Heart right ventricle (tissue), 16 donors: ENCODE data around the gene PTPN21. TPM values are rescaled to one million over a fixed set of nuclear protein-coding genes. Genes with fewer than 3 reads are reported as not detected.

Experiments used
- ATAC-seq, 8 donors: fragments of 200-7000 bp; cut with Tn5 transposase; one replicate each; pipeline ENCODE4 v1.9.1; 2020; ENCODE audit warnings: mild to moderate bottlenecking in 8 of 8, moderate library complexity in 8 of 8, moderate number of reproducible peaks in 1 of 8
- DNase-seq, 2 donors: peaks; one replicate each; pipeline ENCODE4 v3.0.0-alpha.2; 2020
- H3K27ac ChIP-seq, 10 donors: fragments of 200-600 bp; sonication (generic) in 2 of 10; one replicate each; pipeline versions ENCODE4 v1.5.0 to v1.8.0; 2020 to 2022; ENCODE audit warnings: mild to moderate bottlenecking in 3 of 10
- H3K27me3 ChIP-seq, 7 donors: fragments of 200-600 bp; one replicate each; pipeline ENCODE4 v1.8.0; 2021 to 2022; ENCODE audit warnings: mild to moderate bottlenecking in 2 of 7
- H3K36me3 ChIP-seq, 9 donors: fragments of 200-600 bp; sonication (generic) in 1 of 9; one replicate each; pipeline versions ENCODE4 v1.5.0 to v1.8.0; 2020 to 2022; ENCODE audit warnings: mild to moderate bottlenecking in 2 of 9
- H3K4me1 ChIP-seq, 9 donors: fragments of 200-600 bp; sonication (generic) in 1 of 9; one replicate each; pipeline versions ENCODE4 v1.5.0 to v1.8.0; 2020 to 2022; ENCODE audit warnings: mild to moderate bottlenecking in 4 of 9
- H3K4me3 ChIP-seq, 10 donors: fragments of 200-600 bp; sonication (generic) in 2 of 10; one replicate each; pipeline versions ENCODE4 v1.5.0 to v1.8.0; 2020 to 2022; ENCODE audit warnings: mild to moderate bottlenecking in 7 of 10, moderate library complexity in 2 of 10
- H3K9me3 ChIP-seq, 11 donors: fragments of 200-600 bp in 10 of 11; sonication (generic) in 2 of 11; one replicate each; pipeline versions ENCODE4 v1.5.0 to v1.8.0; 2013 to 2022; ENCODE audit warnings: mild to moderate bottlenecking in 2 of 11, control low read depth in 1 of 11, moderate library complexity in 1 of 11
- WGBS, 2 donors: extraction: QIAGEN DNeasy Blood & Tissue Kit; methylation state at CpG; one replicate each; pipeline ENCODE4 v1.1.7; 2013; ENCODE audit warnings: inconsistent platforms in 1 of 2; 5-methylcytosine and 5-hydroxymethylcytosine counted together
- intact Hi-C, 10 donors: fragments of 100-400 bp; cut with DNase I; formaldehyde crosslinking; loops; one replicate each; pipeline versions ENCODE4 v1.11.1 to v1.14.2; 2022
- polyA plus RNA-seq, 2 donors: library from polyadenylated mRNA; stranded (reverse); fragments of 200-250 nt; gene quantifications; one replicate each; pipeline ENCODE4 v1.2.3, GENCODE V29; 2013
- total RNA-seq, 10 donors: library from RNA; stranded (reverse); fragmentation: NEBNext Ultra II Directional in 3 of 10; extraction: Animal tissue kit (Norgen Biotek cat#: 25700) in 3 of 10; gene quantifications; one replicate each; pipeline versions ENCODE4 v1.2.1 to v1.2.4, GENCODE V29; 2021 to 2023
- TF ChIP-seq, protein P1 (sequence below), 9 donors: fragments of 200-600 bp; sonication (generic) in 2 of 9; IDR thresholded peaks; one replicate each; pipeline versions ENCODE4 v1.5.0 to v1.8.0; 2021 to 2022; ENCODE audit warnings: antibody characterized with exemption in 9 of 9, mild to moderate bottlenecking in 5 of 9, moderate library complexity in 1 of 9
- donor health status: Arrhythmogenic right ventricular cardiomyopathy.
- donor health status: ischemic (EF 13 %, LVEDD 7.1; RV severe dilation, severe dysfunction).
- donor health status: healthy with polysubstance abuse.
- donor health status: DM: no; HTN: yes; CAD: no.
- donor health status: DM: no; HTN: no; CAD: no.
- donor health status: ischemic (EF 25% LVEDD 6.9; RV normal size, moderate dysfunction).
- donor health status: ischemic (EF 25% LVEDD 5.7; RV mildly dilated, moderate dysfunction).
- donor health status: healthy.
- donor health status: DM: yes; HTN: yes; CAD: no.
- donor health status: Ischemic cardiomyopathy.
- donor health status: ischemic (EF 35%, LVEDD 5.7; RV mildly dilated, moderate dysfunction).
- donor health status: nonischemic (EF 11% LVEDD 7.7; RV severe dilation, severe dysfunction).
- donor health status: DM: yes; HTN: yes; CAD: no.
- donor health status: PGD.
- donor health status: ischemic (EF 29% LVEDD 5.4; RV normal size, mild dysfunction).
- donor health status: nonischemic (EF 23%, LVEDD 6.1; RV moderate dilation, normal function).

Gene PTPN21
- total and polyA plus RNA-seq, 12 donors, result 5.3 to 62.1 (median 34.9) TPM

GRCh38 chr14:88507208-88507607 is 47.6 kb downstream of the PTPN21 start:
- no peak for ATAC-seq
- Histone ChIP-seq H3K27me3 (no peaks in the 10 kb centered on the region), H3K27ac (no peak overlapping the region), H3K36me3 (peaks cover 0 to 81% (median 17%) of the 10 kb centered on the region in 9 donors), H3K4me1 (peaks cover 0 to 12% (median 0%) of the 10 kb centered on the region in 9 donors), H3K9me3 (no peaks in the 10 kb centered on the region), H3K4me3 (no peak overlapping the region)
- DNase-seq, result no peak
- intact Hi-C loops, result no loop called here
- WGBS, 2 donors, result 97 to 100% methylated on average over 1 of the region's 1 CpG
- TF ChIP-seq, protein P1, sequence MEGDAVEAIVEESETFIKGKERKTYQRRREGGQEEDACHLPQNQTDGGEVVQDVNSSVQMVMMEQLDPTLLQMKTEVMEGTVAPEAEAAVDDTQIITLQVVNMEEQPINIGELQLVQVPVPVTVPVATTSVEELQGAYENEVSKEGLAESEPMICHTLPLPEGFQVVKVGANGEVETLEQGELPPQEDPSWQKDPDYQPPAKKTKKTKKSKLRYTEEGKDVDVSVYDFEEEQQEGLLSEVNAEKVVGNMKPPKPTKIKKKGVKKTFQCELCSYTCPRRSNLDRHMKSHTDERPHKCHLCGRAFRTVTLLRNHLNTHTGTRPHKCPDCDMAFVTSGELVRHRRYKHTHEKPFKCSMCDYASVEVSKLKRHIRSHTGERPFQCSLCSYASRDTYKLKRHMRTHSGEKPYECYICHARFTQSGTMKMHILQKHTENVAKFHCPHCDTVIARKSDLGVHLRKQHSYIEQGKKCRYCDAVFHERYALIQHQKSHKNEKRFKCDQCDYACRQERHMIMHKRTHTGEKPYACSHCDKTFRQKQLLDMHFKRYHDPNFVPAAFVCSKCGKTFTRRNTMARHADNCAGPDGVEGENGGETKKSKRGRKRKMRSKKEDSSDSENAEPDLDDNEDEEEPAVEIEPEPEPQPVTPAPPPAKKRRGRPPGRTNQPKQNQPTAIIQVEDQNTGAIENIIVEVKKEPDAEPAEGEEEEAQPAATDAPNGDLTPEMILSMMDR (IDR thresholded peaks at IDR 0.05), result no peak

DNA sequence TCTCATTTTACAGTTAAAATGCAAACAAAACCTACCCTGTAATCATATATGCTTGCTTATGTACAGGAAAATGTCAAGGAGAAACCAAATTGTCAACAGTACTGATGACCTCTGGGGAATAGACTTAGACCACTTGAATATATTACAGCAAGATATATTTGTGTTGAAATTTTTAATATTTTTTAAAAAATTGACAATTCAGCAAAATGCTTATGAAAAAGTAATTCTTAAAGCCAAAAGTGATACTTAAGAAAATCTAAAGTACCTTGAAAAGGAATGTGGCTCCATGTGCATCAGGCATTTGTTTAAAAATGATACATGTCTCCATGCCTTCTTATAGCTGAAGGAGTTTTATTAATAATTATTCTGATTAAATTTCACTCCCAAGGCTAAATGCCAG is 49.2 kb downstream of the PTPN21 start:
- TF ChIP-seq, protein P1 (IDR thresholded peaks at IDR 0.05), result no peak
- DNase-seq (no peak), ATAC-seq (no peak)
- intact Hi-C loops, result no loop called here
- no peak overlapping the region for H3K27ac ChIP-seq
- H3K9me3 ChIP-seq, result no peaks in the 10 kb centered on the region
- no peaks in the 10 kb centered on the region for H3K27me3 ChIP-seq
- H3K4me3 ChIP-seq, result no peak overlapping the region
- peaks cover 0 to 12% (median 0%) of the 10 kb centered on the region in 9 donors for H3K4me1 ChIP-seq
- H3K36me3 ChIP-seq, result peaks cover 0 to 85% (median 33%) of the 10 kb centered on the region in 9 donors

DNA sequence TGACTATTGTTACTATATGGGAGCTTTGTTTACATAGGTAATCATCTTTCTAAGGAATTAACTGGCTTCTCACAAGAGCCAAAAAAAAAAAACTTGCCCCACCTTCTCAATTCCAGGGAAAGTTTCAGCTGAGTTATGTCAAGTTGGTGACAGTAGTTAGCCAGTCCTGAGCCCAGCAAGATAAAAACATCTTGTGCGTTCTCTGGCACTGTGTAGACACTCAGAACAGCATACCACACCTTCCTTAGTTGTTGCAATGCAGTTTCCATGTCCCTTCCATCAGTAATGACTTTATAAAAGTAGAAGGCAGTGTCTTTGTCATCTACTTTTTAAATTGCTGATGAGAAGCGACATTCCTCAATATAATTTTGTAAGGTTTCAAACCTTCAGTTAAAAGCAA is 50.2 kb downstream of the PTPN21 start:
- intact Hi-C loops, result no loop called here
- Histone ChIP-seq H3K27ac (no peak overlapping the region), H3K4me1 (peaks cover 0 to 12% (median 0%) of the 10 kb centered on the region in 9 donors), H3K36me3 (peaks cover 0 to 92% (median 38%) of the 10 kb centered on the region in 9 donors), H3K9me3 (no peaks in the 10 kb centered on the region), H3K27me3 (no peaks in the 10 kb centered on the region), H3K4me3 (no peak overlapping the region)
- TF ChIP-seq, protein P1 (IDR thresholded peaks at IDR 0.05), result no peak
- DNase-seq (no peak), ATAC-seq (peak in 1 of 8 donors; percentile 52)
- 66 to 71% methylated on average over 2 of the region's 2 CpGs for WGBS, 2 donors

DNA sequence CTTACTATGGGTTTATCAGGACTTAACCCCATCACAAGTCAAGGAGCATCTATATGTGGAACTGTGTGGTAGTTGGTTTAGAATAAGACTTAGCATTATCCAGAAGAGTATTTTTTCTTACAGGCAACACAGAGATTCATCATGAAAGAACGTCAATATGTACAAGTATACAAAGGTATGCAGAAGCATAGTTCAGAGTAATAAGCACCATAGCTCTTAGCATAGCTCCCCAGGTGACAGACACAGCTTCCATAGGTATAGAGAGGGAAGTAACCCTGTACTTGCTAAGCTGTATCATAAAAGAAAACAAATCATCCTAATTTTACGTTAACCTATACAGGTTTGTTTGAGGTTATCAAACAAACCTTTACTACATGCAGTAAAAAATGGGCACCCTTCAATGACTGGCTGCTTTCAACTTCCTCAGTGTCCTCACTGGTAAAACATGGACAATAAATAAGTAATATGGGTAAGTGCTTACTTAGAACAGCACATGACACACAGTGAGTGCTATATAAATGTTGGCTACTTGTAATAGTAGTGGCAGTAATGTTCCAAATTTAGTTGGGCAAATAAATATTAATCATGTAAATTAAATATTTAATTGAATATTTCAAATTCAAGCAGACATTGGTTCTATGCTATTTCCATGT is 50.9 kb downstream of the PTPN21 start:
- 90 to 96% methylated on average over 2 of the region's 2 CpGs for WGBS, 2 donors
- no peak overlapping the region for H3K4me3 ChIP-seq
- TF ChIP-seq, protein P1 (IDR thresholded peaks at IDR 0.05), result no peak
- no peaks in the 10 kb centered on the region for H3K9me3 ChIP-seq
- H3K36me3 ChIP-seq, result peaks cover 0 to 94% (median 42%) of the 10 kb centered on the region in 9 donors
- H3K4me1 ChIP-seq, result peaks cover 0 to 12% (median 0%) of the 10 kb centered on the region in 9 donors
- intact Hi-C loops, result no loop called here
- DNase-seq, result no peak
- no peak for ATAC-seq
- H3K27ac ChIP-seq, result no peak overlapping the region
- H3K27me3 ChIP-seq, result no peaks in the 10 kb centered on the region
